ENCODE measurements around the gene PJVK. TPM values are rescaled to one million over a fixed set of nuclear protein-coding genes. Genes with fewer than 3 reads are reported as not detected.

The PJVK gene
- total RNA-seq, 1 experiment from 2014 or later, result 3.7 TPM

GRCh38 chr2:178429336-178429735, 21.8 kb upstream of the PJVK start:
- DNase-seq (ENCODE audit: low read depth, low spot score), result no peak
- peaks cover 13% of the 10 kb centered on the region; the same call in 1 of the 2 replicates for H3K36me3 ChIP-seq (ENCODE audit: control insufficient read depth, insufficient read depth, low read length)
- no peaks in the 10 kb centered on the region; the same call in 1 of the 2 replicates for H3K9me3 ChIP-seq (ENCODE audit: control insufficient read depth, insufficient read depth, low read depth, low read length)
- no peak overlapping the region for H3K27ac ChIP-seq (ENCODE audit: low read length)
- H3K4me3 ChIP-seq (ENCODE audit: low read depth in 2 of 2, low read length in 2 of 2), result no peak overlapping the region
- no TSS peak for BruUV-seq (replicated peaks)
- TF ChIP-seq POLR2AphosphoS5 (IDR thresholded peaks at IDR 0.05; ENCODE audit: low read depth, low read length), result no peak
- no peak for TF ChIP-seq SIN3A (IDR thresholded peaks at IDR 0.05; ENCODE audit: borderline replicate concordance, insufficient read depth, low read depth, low read length)
- TF ChIP-seq CTCF (IDR thresholded peaks at IDR 0.05), result no peak
- no peak for TF ChIP-seq REST (IDR thresholded peaks at IDR 0.05; ENCODE audit: insufficient read depth in 1 of 2, low read depth in 2 of 2, low read length in 1 of 2)
- TF ChIP-seq TCF7L2 (IDR thresholded peaks at IDR 0.05; ENCODE audit: low read depth, low read length), result no peak
- ATAC-seq, result no peak
- ChIA-PET CTCF (no interaction called here), POLR2A (no interaction called here)
- H3K27me3 ChIP-seq (ENCODE audit: control insufficient read depth, insufficient read depth, low read length), result no peaks in the 10 kb centered on the region
- no peaks in the 10 kb centered on the region for H3K4me1 ChIP-seq (ENCODE audit: control insufficient read depth, insufficient read depth, low read length)
- in situ Hi-C loops (cut with HindIII; ENCODE audit: low pct_unique_long_range_greater_than_20kb, low sequenced_read_pairs) (loop anchor here (10.0 kb wide), 1 partner anchor 305 kb away; no protein-coding TSS in a partner anchor), intact Hi-C loops (cut with micrococcal nuclease; ENCODE audit: unreplicated experiment) (no loop called here)

GRCh38 chr2:178436662-178437061, 14.5 kb upstream of the PJVK start:
- Histone ChIP-seq H3K36me3 (ENCODE audit: control insufficient read depth, insufficient read depth, low read length) (peaks cover 49% of the 10 kb centered on the region), H3K27me3 (ENCODE audit: control insufficient read depth, insufficient read depth, low read length) (no peaks in the 10 kb centered on the region), H3K9me3 (ENCODE audit: control insufficient read depth, insufficient read depth, low read depth, low read length) (no peaks in the 10 kb centered on the region), H3K4me3 (ENCODE audit: low read depth in 2 of 2, low read length in 2 of 2) (no peak overlapping the region), H3K27ac (ENCODE audit: low read length) (no peak overlapping the region), H3K4me1 (ENCODE audit: control insufficient read depth, insufficient read depth, low read length) (peaks cover 6% of the 10 kb centered on the region; the same call in 1 of the 2 replicates)
- ChIA-PET POLR2A (no interaction called here), CTCF (no interaction called here)
- ATAC-seq (no peak), DNase-seq (ENCODE audit: low read depth, low spot score) (no peak)
- no peak for TF ChIP-seq REST (IDR thresholded peaks at IDR 0.05; ENCODE audit: insufficient read depth in 1 of 2, low read depth in 2 of 2, low read length in 1 of 2)
- no peak for TF ChIP-seq TCF7L2 (IDR thresholded peaks at IDR 0.05; ENCODE audit: low read depth, low read length)
- TF ChIP-seq CTCF (IDR thresholded peaks at IDR 0.05), result no peak
- no peak for TF ChIP-seq POLR2AphosphoS5 (IDR thresholded peaks at IDR 0.05; ENCODE audit: low read depth, low read length)
- TF ChIP-seq SIN3A (IDR thresholded peaks at IDR 0.05; ENCODE audit: borderline replicate concordance, insufficient read depth, low read depth, low read length), result no peak
- no TSS peak for BruUV-seq (replicated peaks)
- in situ Hi-C loops (cut with HindIII; ENCODE audit: low pct_unique_long_range_greater_than_20kb, low sequenced_read_pairs) (no loop called here), intact Hi-C loops (cut with micrococcal nuclease; ENCODE audit: unreplicated experiment) (no loop called here)
